PC-3 (cell line): Measurements from ENCODE around the gene CLCA2.

Experiments used
- CTCF ChIP-seq: fragments of 300-600 bp; sonication (generic); conservative IDR thresholded peaks from 2 replicates; pipeline ENCODE4 v1.5.1; 2017; ENCODE audit warnings: antibody characterized with exemption, low read depth, mild to moderate bottlenecking, low read length
- EZH2 ChIP-seq: fragments of 300-600 bp; sonication (generic); IDR thresholded peaks from one replicate; pipeline ENCODE4 v1.6.1; 2017; ENCODE audit warnings: antibody characterized with exemption, mild to moderate bottlenecking, low read length; ENCODE audit not compliant: unreplicated experiment
- EZH2phosphoT487 ChIP-seq: fragments of 300-600 bp; sonication (generic); IDR thresholded peaks from 2 replicates; pipeline ENCODE4 v1.6.1; 2018; ENCODE audit warnings: mild to moderate bottlenecking, antibody characterized with exemption, low read length, borderline replicate concordance

GRCh38 chr1:86460998-86461397, 37.0 kb downstream of the CLCA2 start:
- TF ChIP-seq CTCF = no peak
- no peak for TF ChIP-seq EZH2
- no peak for TF ChIP-seq EZH2phosphoT487
